Endothelial cell (in vitro differentiated cells): ENCODE measurements around the gene PCGF3. TPM values are rescaled to one million over a fixed set of nuclear protein-coding genes. Genes with fewer than 3 reads are reported as not detected.

Source experiments
- DNase-seq: peaks from one replicate; pipeline ENCODE4 v3.0.0; 2021; ENCODE audit warnings: low spot score
- H3K27ac Mint-ChIP-seq: one replicate; pipeline ENCODE4 v1.8.0; 2021; ENCODE audit warnings: mixed read lengths, inconsistent platforms; ENCODE audit not compliant: unreplicated experiment
- H3K27me3 Mint-ChIP-seq: one replicate; pipeline ENCODE4 v1.8.0; 2021; ENCODE audit warnings: mild to moderate bottlenecking, moderate library complexity, mixed read lengths, inconsistent platforms; ENCODE audit not compliant: unreplicated experiment
- H3K36me3 Mint-ChIP-seq: one replicate; pipeline ENCODE4 v1.8.0; 2021; ENCODE audit warnings: mild to moderate bottlenecking, low read depth, mixed read lengths, inconsistent platforms; ENCODE audit not compliant: unreplicated experiment
- H3K4me1 Mint-ChIP-seq: one replicate; pipeline ENCODE4 v1.8.0; 2021; ENCODE audit warnings: mild to moderate bottlenecking, mixed read lengths, inconsistent platforms; ENCODE audit not compliant: unreplicated experiment
- H3K4me3 Mint-ChIP-seq: one replicate; pipeline ENCODE4 v1.8.0; 2021; ENCODE audit warnings: mild to moderate bottlenecking, mixed read lengths, inconsistent platforms; ENCODE audit not compliant: unreplicated experiment
- H3K9me3 Mint-ChIP-seq: one replicate; pipeline ENCODE4 v1.8.0; 2021; ENCODE audit warnings: mixed read lengths, inconsistent platforms; ENCODE audit not compliant: unreplicated experiment
- total RNA-seq: library from RNA; stranded (reverse); fragmentation: NEBNext Ultra II Directional; extraction: Animal tissue kit (Norgen Biotek cat#: 25700); gene quantifications from one replicate; pipeline ENCODE4 v1.2.1, GENCODE V29; 2021; ENCODE audit not compliant: unreplicated experiment
- TF ChIP-seq, protein P1 (sequence below): fragments of 200-600 bp; sonication (generic); IDR thresholded peaks from one replicate; pipeline ENCODE4 v1.5.0; 2021; ENCODE audit warnings: antibody characterized with exemption; ENCODE audit not compliant: unreplicated experiment

Gene PCGF3
- total RNA-seq, 1 donor from 2014 or later: 84.5 TPM

GRCh38 chr4:675980-676870 is 29.4 kb upstream of the PCGF3 start:
- Mint-ChIP-seq H3K4me3 (peak overlapping the region; percentile 37), H3K9me3 (no peaks in the 10 kb centered on the region), H3K27ac (no peak overlapping the region), H3K36me3 (peaks cover 6% of the 10 kb centered on the region), H3K27me3 (peaks cover 20% of the 10 kb centered on the region), H3K4me1 (peaks cover 7% of the 10 kb centered on the region)
- TF ChIP-seq, protein P1, sequence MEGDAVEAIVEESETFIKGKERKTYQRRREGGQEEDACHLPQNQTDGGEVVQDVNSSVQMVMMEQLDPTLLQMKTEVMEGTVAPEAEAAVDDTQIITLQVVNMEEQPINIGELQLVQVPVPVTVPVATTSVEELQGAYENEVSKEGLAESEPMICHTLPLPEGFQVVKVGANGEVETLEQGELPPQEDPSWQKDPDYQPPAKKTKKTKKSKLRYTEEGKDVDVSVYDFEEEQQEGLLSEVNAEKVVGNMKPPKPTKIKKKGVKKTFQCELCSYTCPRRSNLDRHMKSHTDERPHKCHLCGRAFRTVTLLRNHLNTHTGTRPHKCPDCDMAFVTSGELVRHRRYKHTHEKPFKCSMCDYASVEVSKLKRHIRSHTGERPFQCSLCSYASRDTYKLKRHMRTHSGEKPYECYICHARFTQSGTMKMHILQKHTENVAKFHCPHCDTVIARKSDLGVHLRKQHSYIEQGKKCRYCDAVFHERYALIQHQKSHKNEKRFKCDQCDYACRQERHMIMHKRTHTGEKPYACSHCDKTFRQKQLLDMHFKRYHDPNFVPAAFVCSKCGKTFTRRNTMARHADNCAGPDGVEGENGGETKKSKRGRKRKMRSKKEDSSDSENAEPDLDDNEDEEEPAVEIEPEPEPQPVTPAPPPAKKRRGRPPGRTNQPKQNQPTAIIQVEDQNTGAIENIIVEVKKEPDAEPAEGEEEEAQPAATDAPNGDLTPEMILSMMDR: no peak
- DNase-seq: peak; percentile 3

- TF ChIP-seq, protein P1: no peak
- Mint-ChIP-seq H3K4me1 (peaks cover 7% of the 10 kb centered on the region), H3K27ac (no peak overlapping the region), H3K27me3 (peaks cover 19% of the 10 kb centered on the region), H3K4me3 (no peak overlapping the region), H3K36me3 (peaks cover 6% of the 10 kb centered on the region), H3K9me3 (no peaks in the 10 kb centered on the region)
- peak; percentile 4 for DNase-seq
Observed at GRCh38 chr4:676871-677235, 28.8 kb upstream of the PCGF3 start.

DNA sequence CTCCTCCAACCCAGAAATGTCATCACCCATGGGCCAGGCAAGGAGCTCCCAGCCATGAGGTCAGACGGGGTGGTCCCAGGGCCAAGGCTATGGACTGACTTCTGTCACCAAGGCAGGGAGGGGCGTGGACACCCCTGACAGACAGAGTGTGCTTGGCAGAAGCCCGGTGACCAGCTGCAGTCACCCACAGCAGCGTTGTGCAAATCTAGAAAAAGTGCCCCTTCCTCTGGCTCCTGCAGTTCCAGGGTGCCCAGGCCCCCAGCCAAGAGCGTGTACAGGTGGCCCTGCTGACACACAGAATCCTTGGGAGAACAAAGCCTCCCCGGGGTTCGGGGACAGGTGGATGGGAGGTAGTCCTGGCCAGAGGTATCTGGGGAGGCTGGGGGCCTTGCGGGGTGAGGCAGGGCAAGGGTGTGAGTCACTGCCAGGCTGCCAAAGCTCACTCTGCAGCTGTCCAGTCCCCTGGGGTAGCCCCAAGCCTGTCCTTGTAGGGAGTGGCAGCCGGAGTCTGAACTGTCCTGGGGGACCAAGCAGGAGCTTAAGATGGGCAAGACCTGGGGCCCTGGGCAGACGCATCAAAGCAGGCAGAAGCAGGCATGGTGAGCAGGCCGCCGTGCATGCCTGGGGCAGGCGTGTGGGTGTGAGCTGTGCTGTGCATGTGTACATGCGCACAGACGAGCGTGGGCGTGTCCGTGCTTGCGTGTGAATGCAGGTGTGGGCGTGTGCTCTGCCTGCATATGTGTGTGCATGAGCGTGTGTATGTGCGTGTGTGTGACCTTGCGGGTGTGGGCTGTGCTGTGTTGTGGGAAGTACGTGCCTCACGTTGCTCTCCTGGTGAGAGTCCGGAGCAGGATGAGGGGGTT is 28.0 kb upstream of the PCGF3 start:
- DNase-seq: peak; percentile 5
- peaks cover 18% of the 10 kb centered on the region for H3K27me3 Mint-ChIP-seq
- no peak overlapping the region for H3K4me3 Mint-ChIP-seq
- H3K36me3 Mint-ChIP-seq: peaks cover 6% of the 10 kb centered on the region
- H3K27ac Mint-ChIP-seq: no peak overlapping the region
- peaks cover 7% of the 10 kb centered on the region for H3K4me1 Mint-ChIP-seq
- TF ChIP-seq, protein P1: no peak
- no peaks in the 10 kb centered on the region for H3K9me3 Mint-ChIP-seq

DNA sequence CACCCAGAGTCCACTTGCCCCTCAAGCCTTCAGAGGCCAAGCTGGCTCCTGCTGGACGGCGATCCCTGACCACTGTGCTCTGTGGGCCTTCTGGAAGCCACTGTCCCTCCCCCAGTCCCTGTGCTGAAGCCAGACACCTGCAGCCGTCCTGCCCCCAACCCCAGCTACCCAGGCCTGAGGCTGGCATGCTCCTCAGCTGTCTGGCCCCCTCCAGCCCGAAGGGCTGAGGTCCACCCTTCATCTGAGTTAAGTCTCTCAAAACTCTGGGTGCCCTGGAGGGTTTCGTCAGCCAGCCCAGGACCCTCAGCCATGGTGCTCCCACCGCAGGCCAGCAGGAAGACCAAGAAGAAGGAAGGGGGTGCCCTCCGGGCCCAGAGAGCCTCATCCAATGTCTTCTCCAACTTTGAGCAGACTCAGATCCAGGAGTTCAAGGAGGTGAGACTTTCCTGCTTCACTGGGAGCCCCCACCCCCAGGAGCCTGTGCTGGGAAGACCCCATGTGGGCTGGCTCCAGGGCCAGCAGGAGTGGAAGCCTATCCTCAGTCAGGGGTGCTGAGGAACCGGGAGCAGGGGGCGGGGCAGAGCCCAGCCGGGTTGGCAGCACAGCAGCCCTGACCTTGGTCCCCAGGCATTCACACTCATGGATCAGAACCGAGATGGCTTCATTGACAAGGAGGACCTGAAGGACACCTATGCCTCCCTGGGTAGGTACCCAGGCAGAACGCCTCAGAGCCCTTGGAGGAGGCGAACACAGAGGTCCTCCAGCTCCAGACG is 27.1 kb upstream of the PCGF3 start:
- DNase-seq: peak; percentile 3
- Mint-ChIP-seq H3K27me3 (peaks cover 10% of the 10 kb centered on the region), H3K4me3 (no peak overlapping the region), H3K27ac (no peak overlapping the region), H3K36me3 (no peaks in the 10 kb centered on the region), H3K9me3 (no peaks in the 10 kb centered on the region), H3K4me1 (peaks cover 1% of the 10 kb centered on the region)
- TF ChIP-seq, protein P1: no peak
